NCI-H1417 (cell line): ENCODE measurements around the gene CCDC89.

Experiments
- DNase-seq, 3 experiments: peaks; one replicate each; lab custom pipeline; 2025; lab: John Stamatoyannopoulos, UW

CCDC89 gene

GRCh38 chr11:85652786-85653447 is 33.1 kb downstream of the CCDC89 start:
- no peak for DNase-seq

GRCh38 chr11:85651118-85651517 is 34.9 kb downstream of the CCDC89 start:
- DNase-seq: no peak

- DNase-seq: peak; percentile 90 to 96 (median 92)
These were observed 38.2 kb downstream of the CCDC89 start, which contains the start of gene TMEM126A for GRCh38 chr11:85647604-85648299. TSS of gene TMEM126A (plus strand) at chr11:85647967. CDS start at chr11:85650256, 2,289 bp downstream.

DNA sequence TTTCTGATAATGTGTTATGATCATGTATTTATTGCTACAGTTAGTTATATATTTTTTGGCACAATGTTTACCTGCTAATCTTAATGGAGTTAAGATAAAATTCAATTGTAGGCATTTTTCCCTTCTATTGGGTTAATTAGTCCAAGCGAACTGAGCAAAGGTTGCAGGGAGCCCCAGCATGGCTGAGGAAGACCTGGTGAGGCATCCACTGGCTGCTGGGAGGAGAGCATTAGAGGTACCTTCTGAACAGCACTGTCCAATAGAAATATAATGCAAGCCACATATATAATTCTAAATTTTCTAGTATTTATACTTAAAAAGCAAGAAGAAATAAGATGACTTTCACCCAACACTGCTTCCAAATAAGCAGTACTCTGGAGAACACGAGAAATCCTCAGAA is 38.9 kb downstream of the CCDC89 start:
- no peak for DNase-seq

DNA sequence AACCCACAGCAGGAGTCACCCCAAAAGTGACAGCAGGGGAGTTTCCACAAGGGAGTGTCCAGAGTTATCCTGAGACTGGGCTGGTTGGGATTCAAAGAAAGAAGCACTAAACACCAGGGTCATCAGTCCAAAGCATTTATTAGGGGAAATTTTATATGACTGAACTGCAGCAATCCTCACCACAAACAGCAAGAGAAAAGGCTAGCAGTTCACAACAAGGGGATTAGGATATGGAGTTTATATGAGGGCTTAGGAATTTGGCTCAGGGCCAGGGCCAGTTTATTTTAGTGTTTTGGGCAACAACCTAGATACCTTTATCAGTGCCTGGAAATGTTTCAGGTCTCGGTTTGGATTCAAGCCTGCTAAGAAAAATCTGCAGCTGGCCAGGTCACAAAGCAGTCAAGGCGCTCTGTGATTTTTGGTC is 42.8 kb downstream of the CCDC89 start:
- DNase-seq: no peak

DNA sequence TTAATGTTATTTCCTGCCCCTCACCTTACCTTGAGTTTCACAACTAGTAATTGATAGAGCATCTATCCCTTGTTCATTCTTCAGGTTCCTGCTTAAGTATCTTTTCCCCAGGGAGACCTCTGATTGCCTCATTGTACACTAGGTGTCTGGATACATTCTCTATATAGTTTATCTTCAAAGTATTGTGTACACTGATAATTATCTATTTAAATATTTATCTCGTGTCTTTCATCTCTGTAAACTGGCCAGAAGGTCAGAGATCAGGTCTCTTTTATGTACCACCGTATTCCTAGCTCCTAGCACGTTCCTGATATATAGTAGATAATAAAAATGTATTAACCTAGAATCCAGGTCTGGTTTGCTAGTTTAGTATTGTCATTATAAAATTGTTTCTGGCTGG is 51.2 kb downstream of the CCDC89 start:
- DNase-seq: no peak
